HG02623 (cell line): ENCODE results near the gene LDAH.

ENCODE experiments used
- ATAC-seq: cut with Tn5 transposase; IDR thresholded peaks from one replicate; pipeline ENCODE4 v1.9.1; 2021; ENCODE audit warnings: moderate library complexity; ENCODE audit not compliant: unreplicated experiment

LDAH gene

GRCh38 chr2:20641123-20641985 lies 181.5 kb downstream of the LDAH start:
- no peak for ATAC-seq

GRCh38 chr2:20640411-20641122 lies 182.3 kb downstream of the LDAH start:
- ATAC-seq: no peak

- ATAC-seq: no peak
These were observed 184.1 kb downstream of the LDAH start for GRCh38 chr2:20638646-20639430.

GRCh38 chr2:20638014-20638413 lies 184.9 kb downstream of the LDAH start:
- ATAC-seq: no peak

GRCh38 chr2:20637147-20637546 lies 185.8 kb downstream of the LDAH start:
- no peak for ATAC-seq

GRCh38 chr2:20635675-20636584 lies 187.0 kb downstream of the LDAH start:
- no peak for ATAC-seq

- no peak for ATAC-seq
These were observed 187.8 kb downstream of the LDAH start for GRCh38 chr2:20635113-20635510.

- no peak for ATAC-seq
These were observed 188.3 kb downstream of the LDAH start for GRCh38 chr2:20634507-20635112.
